ENCODE data around the gene PIGZ. TPM values are rescaled to one million over a fixed set of nuclear protein-coding genes. Genes with fewer than 3 reads are reported as not detected.
A peak's percentile ranks its signal among the peaks of the same experiment; 100 is the strongest.

The PIGZ gene
- total and polyA plus RNA-seq, 3 experiments from 2014 or later: 0.31 to 0.49 TPM; not detected in 1

DNA sequence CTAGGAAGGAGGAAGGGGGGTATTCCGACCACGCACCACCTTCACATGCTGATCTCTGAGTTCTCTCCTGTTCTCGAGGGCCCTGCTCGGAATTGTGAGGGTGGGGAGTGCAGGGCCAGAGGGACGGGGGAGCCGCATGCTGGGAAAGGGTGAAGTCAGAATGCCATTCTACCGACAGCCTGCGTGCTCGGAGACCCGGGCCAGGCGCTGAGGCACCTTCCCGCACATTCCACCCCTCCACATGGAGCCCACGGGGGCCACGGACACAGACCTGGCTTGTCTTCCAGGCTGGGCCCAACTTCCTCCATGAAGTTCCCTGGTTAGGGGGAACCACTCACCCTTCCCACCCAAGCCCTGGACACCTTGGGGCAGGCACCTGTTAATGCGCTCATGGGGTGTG lies 28.7 kb upstream of the PIGZ start:
- no peaks in the 10 kb centered on the region for H3K36me3 Mint-ChIP-seq
- H3K4me3 ChIP-seq (ENCODE audit: low read length): no peak overlapping the region
- no peaks in the 10 kb centered on the region for H3K9me3 Mint-ChIP-seq
- H3K27ac Mint-ChIP-seq: no peak overlapping the region
- peak in 1 of 5 donors; percentile 36 for DNase-seq
- H3K27me3 Mint-ChIP-seq: peaks cover 0 to 4% of the 10 kb centered on the region in 2 donors
- H3K9me3 ChIP-seq (ENCODE audit: low read length): no peaks in the 10 kb centered on the region
- no peaks in the 10 kb centered on the region for H3K36me3 ChIP-seq (ENCODE audit: insufficient read depth, low read length)
- H3K4me1 ChIP-seq (ENCODE audit: insufficient read depth, low read length): no peaks in the 10 kb centered on the region
- POLR2A ChIA-PET: no interaction called here
- no peaks in the 10 kb centered on the region for H3K27me3 ChIP-seq (ENCODE audit: insufficient read depth, low read length, poor library complexity, severe bottlenecking)
- CTCF ChIA-PET: no interaction called here
- no peak overlapping the region for H3K4me3 Mint-ChIP-seq
- no peak overlapping the region for H3K27ac ChIP-seq (ENCODE audit: low read depth, low read length)
- peaks cover 3 to 4% (median 4%) of the 10 kb centered on the region in 3 donors for H3K4me1 Mint-ChIP-seq

DNA sequence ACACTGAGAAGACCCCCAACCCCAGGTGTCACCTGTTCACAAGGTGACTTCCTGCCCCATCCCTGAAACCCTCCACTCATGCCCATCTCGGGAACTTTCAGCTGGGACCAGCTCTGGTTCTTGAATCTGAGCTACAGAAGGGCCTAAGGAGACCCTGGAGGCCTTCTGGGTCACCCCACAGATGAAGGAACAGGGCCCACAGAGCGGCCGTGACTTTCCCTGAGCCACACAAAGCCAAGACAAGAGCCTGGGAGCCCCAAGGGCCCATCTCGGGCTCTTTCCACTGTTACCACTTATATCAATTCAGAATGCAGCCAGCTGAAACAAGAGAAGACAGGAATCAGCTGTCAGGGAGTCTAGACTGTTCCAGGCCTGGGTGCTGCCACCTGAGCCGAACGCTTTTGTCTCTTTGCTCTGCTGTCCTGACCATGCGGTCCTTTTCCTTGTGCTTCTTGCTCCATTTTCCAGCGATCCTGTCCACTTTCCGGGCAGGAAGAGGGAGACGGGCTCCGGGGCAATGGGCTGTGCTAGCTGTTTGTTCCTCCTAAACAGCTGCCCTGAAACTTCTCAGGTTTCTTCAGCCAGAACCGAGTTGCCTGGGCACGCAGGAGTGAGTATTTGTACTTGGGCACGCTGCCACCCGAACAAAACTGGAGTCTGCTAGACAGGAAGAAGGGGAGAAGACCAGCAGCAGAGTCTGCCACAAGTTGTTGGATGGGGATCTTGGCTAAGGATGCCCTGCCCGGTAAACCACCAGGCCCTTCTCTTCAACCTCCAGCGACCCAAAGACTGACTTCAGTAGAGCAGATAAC lies 28.0 kb upstream of the PIGZ start:
- CTCF ChIA-PET: no interaction called here

DNA sequence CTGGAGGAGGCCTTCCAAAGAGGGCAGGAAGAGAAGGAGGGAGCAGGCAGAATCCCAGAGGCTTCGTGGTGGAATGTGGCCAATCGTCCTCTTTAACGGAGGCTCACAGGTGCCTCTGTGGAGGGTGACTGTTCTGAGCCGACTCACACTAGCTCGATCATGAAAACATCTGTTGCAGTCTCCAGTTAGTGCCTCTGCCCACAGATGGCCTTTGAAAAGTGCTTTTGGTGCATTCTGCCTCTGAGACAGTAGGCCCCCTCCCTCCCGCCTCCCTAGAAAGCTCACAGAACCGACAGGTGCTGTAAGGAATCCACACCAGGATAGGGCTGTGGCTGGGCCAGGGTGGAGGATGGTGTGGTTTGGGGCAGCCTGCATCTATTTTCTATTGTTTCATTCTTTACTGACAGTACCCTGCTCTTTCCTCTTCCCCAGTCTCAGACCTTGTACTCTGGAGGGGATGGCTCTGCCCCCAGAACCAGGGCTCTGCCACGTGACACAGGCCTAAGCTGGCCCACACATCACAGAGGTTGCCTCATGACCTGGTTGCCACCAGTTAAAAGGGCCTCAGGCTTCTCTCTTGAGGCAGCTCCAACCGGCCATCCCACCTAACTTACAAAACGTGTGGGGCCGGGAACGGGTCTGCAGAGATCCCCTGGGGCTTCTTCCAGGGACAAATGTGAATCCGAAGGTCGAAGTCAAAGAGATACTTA lies 27.2 kb upstream of the PIGZ start:
- no peaks in the 10 kb centered on the region for H3K36me3 Mint-ChIP-seq
- CTCF ChIA-PET: no interaction called here
- Histone ChIP-seq H3K4me3 (ENCODE audit: low read length) (no peak overlapping the region), H3K9me3 (ENCODE audit: low read length) (no peaks in the 10 kb centered on the region), H3K27ac (ENCODE audit: low read depth, low read length) (no peak overlapping the region), H3K27me3 (ENCODE audit: insufficient read depth, low read length, poor library complexity, severe bottlenecking) (no peaks in the 10 kb centered on the region), H3K4me1 (ENCODE audit: insufficient read depth, low read length) (no peaks in the 10 kb centered on the region), H3K36me3 (ENCODE audit: insufficient read depth, low read length) (no peaks in the 10 kb centered on the region)
- H3K4me1 Mint-ChIP-seq: no peaks in the 10 kb centered on the region
- H3K4me3 Mint-ChIP-seq: no peak overlapping the region
- H3K27me3 Mint-ChIP-seq: peaks cover 0 to 4% of the 10 kb centered on the region in 2 donors
- peak overlapping the region in 2 of 8 donors; percentile 52 to 54 for H3K27ac Mint-ChIP-seq
- no peaks in the 10 kb centered on the region for H3K9me3 Mint-ChIP-seq
- POLR2A ChIA-PET: no interaction called here
- DNase-seq: peak in 1 of 5 donors; percentile 10

More for the DNA sequence above, 28.0 kb upstream of the PIGZ start:
- Histone ChIP-seq H3K4me1 (ENCODE audit: insufficient read depth, low read length) (no peaks in the 10 kb centered on the region), H3K36me3 (ENCODE audit: insufficient read depth, low read length) (no peaks in the 10 kb centered on the region), H3K27ac (ENCODE audit: low read depth, low read length) (no peak overlapping the region), H3K27me3 (ENCODE audit: insufficient read depth, low read length, poor library complexity, severe bottlenecking) (no peaks in the 10 kb centered on the region), H3K9me3 (ENCODE audit: low read length) (no peaks in the 10 kb centered on the region), H3K4me3 (ENCODE audit: low read length) (no peak overlapping the region)
- peaks cover 0 to 4% of the 10 kb centered on the region in 2 donors for H3K27me3 Mint-ChIP-seq
- peaks cover 1 to 3% (median 2%) of the 10 kb centered on the region in 3 donors for H3K4me1 Mint-ChIP-seq
- H3K9me3 Mint-ChIP-seq: no peaks in the 10 kb centered on the region
- H3K27ac Mint-ChIP-seq: no peak overlapping the region
- POLR2A ChIA-PET: no interaction called here
- H3K4me3 Mint-ChIP-seq: no peak overlapping the region
- DNase-seq: peak in 1 of 5 donors; percentile 23
- no peaks in the 10 kb centered on the region for H3K36me3 Mint-ChIP-seq

DNA sequence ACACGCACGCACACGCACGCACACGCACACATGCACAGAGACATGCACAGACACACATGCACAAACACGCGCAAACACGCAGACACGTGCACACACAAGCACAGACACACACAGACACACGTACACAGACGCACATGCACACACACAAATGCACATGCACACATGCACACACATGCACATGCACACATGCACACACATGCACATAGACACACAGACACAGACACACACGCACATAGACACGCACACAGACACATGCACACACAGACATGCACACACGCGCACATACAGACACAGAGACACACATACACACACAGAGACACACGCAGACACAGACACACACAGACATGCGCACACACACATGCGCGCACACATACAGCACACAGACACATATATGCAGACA lies 26.4 kb upstream of the PIGZ start:
- Histone ChIP-seq H3K4me3 (ENCODE audit: low read length) (no peak overlapping the region), H3K27me3 (ENCODE audit: insufficient read depth, low read length, poor library complexity, severe bottlenecking) (no peaks in the 10 kb centered on the region), H3K27ac (ENCODE audit: low read depth, low read length) (no peak overlapping the region), H3K36me3 (ENCODE audit: insufficient read depth, low read length) (no peaks in the 10 kb centered on the region), H3K4me1 (ENCODE audit: insufficient read depth, low read length) (no peaks in the 10 kb centered on the region), H3K9me3 (ENCODE audit: low read length) (no peaks in the 10 kb centered on the region)
- H3K36me3 Mint-ChIP-seq: no peaks in the 10 kb centered on the region
- no peaks in the 10 kb centered on the region for H3K9me3 Mint-ChIP-seq
- ChIA-PET CTCF (no interaction called here), POLR2A (no interaction called here)
- peak in 1 of 5 donors; percentile 3 for DNase-seq
- H3K27ac Mint-ChIP-seq: no peak overlapping the region
- H3K4me1 Mint-ChIP-seq: no peaks in the 10 kb centered on the region
- peaks cover 0 to 4% of the 10 kb centered on the region in 2 donors for H3K27me3 Mint-ChIP-seq
- H3K4me3 Mint-ChIP-seq: no peak overlapping the region

DNA sequence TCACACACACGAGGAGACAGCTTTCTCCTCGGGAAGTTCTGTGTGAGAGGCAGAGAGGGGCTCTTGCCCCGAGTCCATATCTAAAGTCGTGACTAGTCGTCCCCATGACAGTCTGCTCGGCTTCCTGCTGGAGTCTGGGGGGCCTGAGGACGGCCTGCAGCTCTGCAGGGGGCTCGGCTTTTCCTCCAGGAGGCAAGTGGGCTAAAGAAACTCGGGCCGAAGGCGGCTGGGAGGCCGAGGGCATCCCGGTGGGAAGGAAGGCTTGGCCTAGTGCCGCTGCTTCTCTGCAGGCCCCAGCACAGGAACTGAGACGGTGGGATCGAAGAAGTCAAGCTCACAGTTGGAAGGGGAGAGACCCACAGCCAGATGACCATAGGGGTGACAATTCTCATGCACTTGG lies 25.4 kb upstream of the PIGZ start:
- POLR2A ChIA-PET: no interaction called here
- no peaks in the 10 kb centered on the region for H3K36me3 Mint-ChIP-seq

DNA sequence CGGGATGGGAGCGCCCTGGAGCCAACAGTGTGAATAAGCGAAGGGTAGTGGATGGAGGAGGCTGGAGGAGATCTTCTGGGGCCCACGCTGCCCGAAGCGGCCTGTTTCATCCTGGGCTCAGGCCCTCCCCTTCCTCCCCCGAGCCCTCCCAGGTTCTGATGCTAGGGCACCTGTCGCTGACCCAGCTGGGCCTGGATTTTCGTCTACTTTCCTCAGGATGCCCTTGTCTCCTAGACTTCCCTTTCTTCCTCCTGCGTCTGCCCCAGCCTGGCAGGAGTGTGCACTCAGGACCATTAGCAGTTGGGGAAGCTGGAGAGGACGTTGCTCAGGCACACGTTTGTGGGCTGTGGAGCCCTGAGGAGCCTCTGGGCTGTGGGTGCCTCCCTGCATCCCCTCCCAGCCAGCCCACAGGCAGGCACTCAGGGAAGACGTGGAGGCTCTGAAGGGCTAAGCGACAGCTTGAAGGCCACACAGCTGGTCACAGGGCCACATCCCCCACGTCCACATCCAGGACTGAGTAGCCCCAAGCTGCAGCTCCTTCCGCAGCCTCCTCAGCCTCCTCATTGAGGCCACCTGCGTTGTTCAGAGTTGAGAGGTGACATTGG lies 23.9 kb upstream of the PIGZ start:
- ChIA-PET CTCF (no interaction called here), POLR2A (no interaction called here)
- H3K27ac ChIP-seq (ENCODE audit: low read depth, low read length): no peak overlapping the region
- H3K4me3 ChIP-seq (ENCODE audit: low read length): no peak overlapping the region
- Mint-ChIP-seq H3K36me3 (no peaks in the 10 kb centered on the region), H3K4me1 (no peaks in the 10 kb centered on the region), H3K4me3 (no peak overlapping the region), H3K27me3 (peaks cover 0 to 4% of the 10 kb centered on the region in 2 donors), H3K27ac (no peak overlapping the region), H3K9me3 (no peaks in the 10 kb centered on the region)
- H3K27me3 ChIP-seq (ENCODE audit: insufficient read depth, low read length, poor library complexity, severe bottlenecking): no peaks in the 10 kb centered on the region
- H3K4me1 ChIP-seq (ENCODE audit: insufficient read depth, low read length): no peaks in the 10 kb centered on the region
- no peaks in the 10 kb centered on the region for H3K36me3 ChIP-seq (ENCODE audit: insufficient read depth, low read length)
- H3K9me3 ChIP-seq (ENCODE audit: low read length): no peaks in the 10 kb centered on the region
- peak in 1 of 5 donors; percentile 18 for DNase-seq

More for the DNA sequence above, 25.4 kb upstream of the PIGZ start:
- peaks cover 0 to 4% of the 10 kb centered on the region in 2 donors for H3K27me3 Mint-ChIP-seq
- H3K4me1 Mint-ChIP-seq: no peaks in the 10 kb centered on the region
- H3K4me3 Mint-ChIP-seq: no peak overlapping the region
- H3K9me3 Mint-ChIP-seq: no peaks in the 10 kb centered on the region
- Histone ChIP-seq H3K36me3 (ENCODE audit: insufficient read depth, low read length) (no peaks in the 10 kb centered on the region), H3K27me3 (ENCODE audit: insufficient read depth, low read length, poor library complexity, severe bottlenecking) (no peaks in the 10 kb centered on the region), H3K4me3 (ENCODE audit: low read length) (no peak overlapping the region), H3K27ac (ENCODE audit: low read depth, low read length) (no peak overlapping the region), H3K9me3 (ENCODE audit: low read length) (no peaks in the 10 kb centered on the region), H3K4me1 (ENCODE audit: insufficient read depth, low read length) (no peaks in the 10 kb centered on the region)
- peak overlapping the region in 1 of 8 donors; percentile 22 for H3K27ac Mint-ChIP-seq
- DNase-seq: peak in 1 of 5 donors; percentile 22
- CTCF ChIA-PET: interaction anchor here (0.8 kb wide), 1 partner anchor 8 kb away, joined by 3 read pairs; no protein-coding TSS in a partner anchor

DNA sequence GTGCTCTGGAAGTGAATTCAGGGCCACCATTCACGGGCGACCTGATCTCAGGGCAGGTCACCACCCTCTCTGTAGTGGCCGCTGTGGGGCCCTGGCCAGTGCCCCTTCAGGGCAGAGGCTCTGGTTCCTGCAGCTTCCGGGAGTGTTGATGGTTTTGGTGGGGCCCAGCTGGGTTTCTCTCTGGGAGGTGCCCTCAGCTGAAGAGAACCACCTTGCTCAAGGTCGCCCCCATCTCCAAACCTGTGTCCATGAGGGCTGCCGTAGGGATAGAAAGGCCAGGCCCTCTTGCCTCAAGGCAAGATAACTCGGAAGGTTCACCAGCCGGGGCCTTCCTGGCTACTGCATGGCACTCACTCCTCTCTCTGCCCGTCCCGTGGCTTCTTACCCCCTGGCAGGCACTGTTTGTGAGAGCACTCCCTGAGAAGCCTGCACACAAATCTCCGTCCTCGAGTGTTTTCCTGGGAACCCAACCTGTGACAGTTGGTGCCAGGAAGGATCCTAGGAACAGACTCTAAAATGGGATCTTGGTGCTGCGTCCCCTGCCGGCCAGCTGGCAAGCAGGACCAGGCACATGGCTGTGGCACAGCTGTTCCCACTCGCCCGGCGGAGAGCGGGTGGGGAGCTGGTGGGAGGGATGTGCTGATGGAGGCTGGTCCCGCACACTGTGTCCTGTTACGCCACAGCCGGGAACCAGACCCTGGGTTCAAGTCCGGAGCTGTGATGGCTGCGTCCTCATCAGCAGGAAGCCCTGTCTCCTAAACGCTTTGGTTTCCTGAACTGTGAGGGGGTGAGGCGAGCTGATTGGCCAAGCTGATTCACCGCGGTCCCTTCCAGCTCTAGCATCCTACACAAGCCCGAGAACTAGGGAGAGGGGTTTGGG lies 23.2 kb upstream of the PIGZ start:
- peak in 1 of 5 donors; percentile 42 for DNase-seq
- Mint-ChIP-seq H3K27ac (no peak overlapping the region), H3K27me3 (peaks cover 2 to 4% of the 10 kb centered on the region in 2 donors)

More for the DNA sequence above, 23.2 kb upstream of the PIGZ start:
- Mint-ChIP-seq H3K4me1 (no peaks in the 10 kb centered on the region), H3K36me3 (no peaks in the 10 kb centered on the region), H3K4me3 (no peak overlapping the region), H3K9me3 (peaks cover 0 to 1% (median 0%) of the 10 kb centered on the region in 5 donors)
- ChIA-PET CTCF (no interaction called here), POLR2A (no interaction called here)
- Histone ChIP-seq H3K27ac (ENCODE audit: low read depth, low read length) (no peak overlapping the region), H3K4me3 (ENCODE audit: low read length) (no peak overlapping the region), H3K4me1 (ENCODE audit: insufficient read depth, low read length) (no peaks in the 10 kb centered on the region), H3K9me3 (ENCODE audit: low read length) (no peaks in the 10 kb centered on the region), H3K36me3 (ENCODE audit: insufficient read depth, low read length) (no peaks in the 10 kb centered on the region), H3K27me3 (ENCODE audit: insufficient read depth, low read length, poor library complexity, severe bottlenecking) (no peaks in the 10 kb centered on the region)

All from CD8-positive, alpha-beta memory T cell (primary cell).